Measurements from ENCODE around the gene PIP5K1C.

GRCh38 chr19:3745363-3746045 lies 45.2 kb upstream of the PIP5K1C start:
- TF ChIP-seq CTCF (IDR thresholded peaks at IDR 0.05; ENCODE audit: insufficient read depth, low read length, poor library complexity, severe bottlenecking) (no peak), EZH2phosphoT487 (conservative IDR thresholded peaks at IDR 0.05; ENCODE audit: low read length) (no peak)
